ENCODE results near the gene ZNF76.

Gene ZNF76

DNA sequence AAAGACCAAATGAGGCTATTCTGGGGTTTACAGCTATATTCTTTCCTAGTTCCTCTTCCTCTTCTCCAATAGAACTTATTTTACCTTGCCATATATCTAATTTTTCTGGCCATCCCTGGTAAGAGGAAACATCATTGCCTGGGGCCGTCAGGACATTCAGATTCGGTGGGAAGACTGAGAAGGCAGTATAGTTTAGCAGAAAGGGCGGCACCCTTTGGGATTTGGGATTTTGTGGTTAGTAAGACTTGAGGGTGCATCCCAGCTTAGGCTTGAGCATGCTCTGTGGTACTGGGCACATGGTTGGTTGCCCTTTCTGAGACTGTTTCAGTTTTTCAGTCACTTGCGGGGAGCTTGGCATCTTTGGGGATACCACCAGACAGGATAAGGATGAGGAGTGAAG lies 24.6 kb upstream of the ZNF76 start:
- Histone ChIP-seq H3K36me3 (ENCODE audit: control insufficient read depth, insufficient read depth, low read length) (no peaks in the 10 kb centered on the region), H3K9me3 (ENCODE audit: control insufficient read depth, low read length) (no peaks in the 10 kb centered on the region), H3K4me1 (ENCODE audit: control insufficient read depth, insufficient read depth, low read length, poor library complexity, severe bottlenecking) (no peaks in the 10 kb centered on the region), H3K27ac (ENCODE audit: insufficient read depth, low read length, poor library complexity, severe bottlenecking) (no peak overlapping the region), H3K4me3 (ENCODE audit: insufficient read depth, low read depth, low read length, poor library complexity, severe bottlenecking) (no peak overlapping the region), H3K27me3 (replicated peaks; ENCODE audit: control insufficient read depth, insufficient read depth, low read length, poor library complexity, severe bottlenecking) (no peaks in the 10 kb centered on the region)
- DNase-seq, result no peak

DNA sequence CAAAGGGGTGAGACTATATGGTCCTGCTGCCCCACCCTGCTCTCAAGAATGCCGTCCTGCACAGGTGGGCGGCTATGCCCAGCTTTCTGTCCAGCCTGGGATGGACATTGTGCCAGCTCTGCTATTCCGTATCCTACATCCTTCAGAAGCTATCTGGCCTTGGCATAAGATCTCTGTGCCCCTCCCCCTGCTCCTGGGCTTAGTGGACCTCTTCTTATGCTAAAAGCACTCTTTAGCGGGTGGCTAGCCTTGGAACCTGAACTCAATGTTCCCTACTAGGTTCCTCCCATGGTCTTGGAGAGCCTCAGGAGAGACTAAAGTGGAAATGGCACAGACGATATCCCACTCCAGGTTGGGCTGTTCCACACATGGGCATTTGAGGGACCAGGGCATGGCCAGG lies 23.3 kb upstream of the ZNF76 start:
- DNase-seq, result no peak
- no peaks in the 10 kb centered on the region for H3K36me3 ChIP-seq (ENCODE audit: control insufficient read depth, insufficient read depth, low read length)
- no peak overlapping the region for H3K27ac ChIP-seq (ENCODE audit: insufficient read depth, low read length, poor library complexity, severe bottlenecking)
- H3K4me1 ChIP-seq (ENCODE audit: control insufficient read depth, insufficient read depth, low read length, poor library complexity, severe bottlenecking), result no peaks in the 10 kb centered on the region
- H3K9me3 ChIP-seq (ENCODE audit: control insufficient read depth, low read length), result no peaks in the 10 kb centered on the region
- H3K4me3 ChIP-seq (ENCODE audit: insufficient read depth, low read depth, low read length, poor library complexity, severe bottlenecking), result no peak overlapping the region
- H3K27me3 ChIP-seq (replicated peaks; ENCODE audit: control insufficient read depth, insufficient read depth, low read length, poor library complexity, severe bottlenecking), result no peaks in the 10 kb centered on the region

DNA sequence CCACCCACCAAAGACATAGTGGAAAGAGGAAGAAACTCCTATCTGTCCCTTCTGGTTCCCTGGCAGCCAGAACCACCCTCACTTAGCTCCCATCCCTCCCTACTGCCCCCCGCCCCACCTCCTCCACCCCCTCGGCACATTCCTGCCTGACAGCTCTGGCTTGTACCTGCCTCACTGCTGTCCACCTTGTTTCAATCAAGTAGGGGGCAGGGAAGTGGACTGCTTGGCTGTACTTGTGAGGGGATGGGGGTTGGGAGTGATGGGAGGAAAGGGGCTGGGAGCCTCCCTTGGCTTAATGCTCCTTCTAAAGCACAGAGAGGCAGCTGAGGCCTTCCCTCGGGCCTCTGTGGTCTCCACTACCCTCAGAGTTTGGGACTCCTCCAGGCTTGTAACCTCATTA lies 22.1 kb upstream of the ZNF76 start:
- Histone ChIP-seq H3K4me3 (ENCODE audit: insufficient read depth, low read depth, low read length, poor library complexity, severe bottlenecking) (no peak overlapping the region), H3K36me3 (ENCODE audit: control insufficient read depth, insufficient read depth, low read length) (no peaks in the 10 kb centered on the region), H3K9me3 (ENCODE audit: control insufficient read depth, low read length) (no peaks in the 10 kb centered on the region), H3K4me1 (ENCODE audit: control insufficient read depth, insufficient read depth, low read length, poor library complexity, severe bottlenecking) (no peaks in the 10 kb centered on the region), H3K27me3 (replicated peaks; ENCODE audit: control insufficient read depth, insufficient read depth, low read length, poor library complexity, severe bottlenecking) (no peaks in the 10 kb centered on the region), H3K27ac (ENCODE audit: insufficient read depth, low read length, poor library complexity, severe bottlenecking) (no peak overlapping the region)
- DNase-seq, result no peak

DNA sequence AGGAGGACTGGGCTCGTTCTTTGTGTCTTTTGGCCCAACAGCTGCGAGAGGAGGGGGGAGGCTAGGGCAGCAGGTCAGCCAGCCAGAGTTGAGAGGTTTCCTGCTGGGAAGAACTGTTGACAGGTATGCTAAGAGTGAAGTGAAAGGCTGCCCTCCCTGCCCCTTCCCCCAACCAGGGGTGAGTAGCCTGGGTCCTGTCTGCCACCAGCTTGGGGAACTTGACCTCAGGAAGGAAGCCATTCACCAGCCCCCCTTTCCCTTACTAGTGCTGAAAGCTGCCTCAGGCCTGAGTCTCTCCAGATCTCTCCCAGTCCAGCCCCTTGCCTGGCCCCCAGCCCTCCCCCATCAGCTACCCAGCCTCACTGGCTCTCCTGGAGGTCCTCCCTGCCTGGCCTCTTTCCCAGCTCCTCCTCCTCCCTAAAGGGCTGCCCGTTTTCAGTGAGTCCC lies 20.7 kb upstream of the ZNF76 start:
- Histone ChIP-seq H3K27ac (ENCODE audit: insufficient read depth, low read length, poor library complexity, severe bottlenecking) (no peak overlapping the region), H3K36me3 (ENCODE audit: control insufficient read depth, insufficient read depth, low read length) (no peaks in the 10 kb centered on the region), H3K4me3 (ENCODE audit: insufficient read depth, low read depth, low read length, poor library complexity, severe bottlenecking) (no peak overlapping the region)

DNA sequence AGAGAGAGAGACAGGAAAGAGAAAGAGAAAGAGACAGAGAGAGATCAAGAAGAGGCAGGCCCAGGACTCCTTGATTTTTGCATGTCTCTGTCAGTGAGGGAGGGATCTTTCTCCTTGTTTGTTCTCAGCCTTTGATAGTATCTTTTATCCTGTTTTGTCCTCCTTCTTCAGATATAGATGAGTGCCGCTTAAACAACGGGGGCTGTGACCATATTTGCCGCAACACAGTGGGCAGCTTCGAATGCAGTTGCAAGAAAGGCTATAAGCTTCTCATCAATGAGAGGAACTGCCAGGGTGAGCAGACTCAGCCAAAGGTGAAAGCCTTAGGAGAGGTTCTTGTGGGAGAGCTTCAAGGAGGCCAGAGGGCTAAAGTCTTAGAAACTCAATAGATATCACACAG lies 20.0 kb upstream of the ZNF76 start:
- Histone ChIP-seq H3K27ac (ENCODE audit: insufficient read depth, low read length, poor library complexity, severe bottlenecking) (no peak overlapping the region), H3K9me3 (ENCODE audit: control insufficient read depth, low read length) (no peaks in the 10 kb centered on the region), H3K27me3 (replicated peaks; ENCODE audit: control insufficient read depth, insufficient read depth, low read length, poor library complexity, severe bottlenecking) (no peaks in the 10 kb centered on the region), H3K4me3 (ENCODE audit: insufficient read depth, low read depth, low read length, poor library complexity, severe bottlenecking) (no peak overlapping the region), H3K4me1 (ENCODE audit: control insufficient read depth, insufficient read depth, low read length, poor library complexity, severe bottlenecking) (no peaks in the 10 kb centered on the region), H3K36me3 (ENCODE audit: control insufficient read depth, insufficient read depth, low read length) (no peaks in the 10 kb centered on the region)
- DNase-seq, result no peak

More for the DNA sequence above, 20.7 kb upstream of the ZNF76 start:
- no peaks in the 10 kb centered on the region for H3K9me3 ChIP-seq (ENCODE audit: control insufficient read depth, low read length)
- no peaks in the 10 kb centered on the region for H3K4me1 ChIP-seq (ENCODE audit: control insufficient read depth, insufficient read depth, low read length, poor library complexity, severe bottlenecking)
- H3K27me3 ChIP-seq (replicated peaks; ENCODE audit: control insufficient read depth, insufficient read depth, low read length, poor library complexity, severe bottlenecking), result no peaks in the 10 kb centered on the region
- no peak for DNase-seq

DNA sequence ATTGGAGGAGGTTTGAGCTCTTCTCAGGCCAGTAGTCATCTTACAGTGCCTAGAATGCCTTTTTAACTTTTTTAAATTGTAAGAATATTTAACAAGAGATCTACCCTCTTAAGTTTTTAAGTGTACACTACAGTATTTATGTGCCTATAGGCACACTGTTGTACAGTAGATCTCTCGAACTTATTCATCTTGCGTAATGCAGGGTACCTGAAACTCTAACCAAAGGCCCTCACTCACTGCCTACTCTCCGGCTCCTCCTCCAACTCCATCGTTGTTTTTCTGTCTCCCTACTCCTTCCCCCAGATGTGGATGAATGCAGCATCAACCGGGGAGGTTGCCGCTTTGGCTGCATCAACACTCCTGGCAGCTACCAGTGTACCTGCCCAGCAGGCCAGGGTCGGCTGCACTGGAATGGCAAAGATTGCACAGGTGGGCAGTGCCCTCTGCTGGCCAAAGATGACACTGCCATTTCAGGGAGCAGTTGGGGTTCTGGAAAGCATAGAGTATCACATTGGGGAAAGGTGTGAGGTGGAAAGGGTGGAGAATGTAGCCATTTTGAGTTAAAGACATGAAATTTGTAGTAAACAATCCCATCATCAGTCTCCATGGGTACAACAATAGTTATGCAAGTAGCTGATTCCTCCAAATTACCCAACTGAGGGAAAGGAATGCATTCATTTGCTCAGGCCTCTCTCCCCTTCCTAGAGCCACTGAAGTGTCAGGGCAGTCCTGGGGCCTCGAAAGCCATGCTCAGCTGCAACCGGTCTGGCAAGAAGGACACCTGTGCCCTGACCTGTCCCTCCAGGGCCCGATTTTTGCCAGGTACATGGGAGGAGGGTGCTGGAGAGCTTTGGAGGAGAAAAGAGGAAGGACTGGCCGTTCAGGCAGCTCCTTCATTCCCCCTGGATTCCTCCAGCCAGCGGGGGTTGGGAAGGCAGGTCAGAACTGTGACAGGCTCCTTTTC lies 18.4 kb upstream of the ZNF76 start:
- H3K27ac ChIP-seq (ENCODE audit: insufficient read depth, low read length, poor library complexity, severe bottlenecking), result no peak overlapping the region
- no peaks in the 10 kb centered on the region for H3K27me3 ChIP-seq (replicated peaks; ENCODE audit: control insufficient read depth, insufficient read depth, low read length, poor library complexity, severe bottlenecking)
- no peaks in the 10 kb centered on the region for H3K4me1 ChIP-seq (ENCODE audit: control insufficient read depth, insufficient read depth, low read length, poor library complexity, severe bottlenecking)
- no peaks in the 10 kb centered on the region for H3K9me3 ChIP-seq (ENCODE audit: control insufficient read depth, low read length)
- peak; percentile 32 to 54 (median 45) for DNase-seq
- no peak overlapping the region for H3K4me3 ChIP-seq (ENCODE audit: insufficient read depth, low read depth, low read length, poor library complexity, severe bottlenecking)
- no peaks in the 10 kb centered on the region for H3K36me3 ChIP-seq (ENCODE audit: control insufficient read depth, insufficient read depth, low read length)

DNA sequence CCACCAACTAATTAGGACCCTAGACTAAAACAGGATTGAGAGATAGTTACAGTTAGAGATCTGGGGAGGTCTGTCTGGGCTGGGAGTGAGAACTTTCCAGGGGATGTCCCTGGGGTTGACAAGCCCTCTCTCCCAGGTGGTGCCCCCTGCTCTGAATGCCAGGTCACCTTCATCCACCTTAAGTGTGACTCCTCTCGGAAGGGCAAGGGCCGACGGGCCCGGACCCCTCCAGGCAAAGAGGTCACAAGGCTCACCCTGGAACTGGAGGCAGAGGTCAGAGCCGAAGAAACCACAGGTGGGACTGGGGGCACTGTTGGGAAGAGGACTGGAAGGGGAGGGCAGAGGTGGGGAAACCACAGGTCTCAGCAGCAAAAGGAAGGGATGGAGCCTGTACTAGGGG lies 17.0 kb upstream of the ZNF76 start:
- no peaks in the 10 kb centered on the region for H3K4me1 ChIP-seq (ENCODE audit: control insufficient read depth, insufficient read depth, low read length, poor library complexity, severe bottlenecking)
- H3K27ac ChIP-seq (ENCODE audit: insufficient read depth, low read length, poor library complexity, severe bottlenecking), result no peak overlapping the region
- H3K9me3 ChIP-seq (ENCODE audit: control insufficient read depth, low read length), result no peaks in the 10 kb centered on the region
- H3K36me3 ChIP-seq (ENCODE audit: control insufficient read depth, insufficient read depth, low read length), result no peaks in the 10 kb centered on the region
- DNase-seq, result no peak
- no peaks in the 10 kb centered on the region for H3K27me3 ChIP-seq (replicated peaks; ENCODE audit: control insufficient read depth, insufficient read depth, low read length, poor library complexity, severe bottlenecking)
- no peak overlapping the region for H3K4me3 ChIP-seq (ENCODE audit: insufficient read depth, low read depth, low read length, poor library complexity, severe bottlenecking)

DNA sequence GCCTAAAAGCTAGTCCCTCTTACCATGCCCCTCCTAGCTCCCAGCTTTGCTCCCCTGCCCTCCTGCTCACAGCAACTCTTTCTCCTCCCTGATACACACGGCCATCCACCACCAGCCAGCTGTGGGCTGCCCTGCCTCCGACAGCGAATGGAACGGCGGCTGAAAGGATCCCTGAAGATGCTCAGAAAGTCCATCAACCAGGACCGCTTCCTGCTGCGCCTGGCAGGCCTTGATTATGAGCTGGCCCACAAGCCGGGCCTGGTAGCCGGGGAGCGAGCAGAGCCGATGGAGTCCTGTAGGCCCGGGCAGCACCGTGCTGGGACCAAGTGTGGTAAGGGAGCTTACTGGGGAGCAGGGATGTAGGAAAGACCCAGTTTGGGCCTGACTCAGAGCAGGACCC lies 16.6 kb upstream of the ZNF76 start:
- no peaks in the 10 kb centered on the region for H3K9me3 ChIP-seq (ENCODE audit: control insufficient read depth, low read length)
- no peak overlapping the region for H3K27ac ChIP-seq (ENCODE audit: insufficient read depth, low read length, poor library complexity, severe bottlenecking)
- H3K27me3 ChIP-seq (replicated peaks; ENCODE audit: control insufficient read depth, insufficient read depth, low read length, poor library complexity, severe bottlenecking), result no peaks in the 10 kb centered on the region
- H3K4me1 ChIP-seq (ENCODE audit: control insufficient read depth, insufficient read depth, low read length, poor library complexity, severe bottlenecking), result no peaks in the 10 kb centered on the region
- no peak for DNase-seq
- H3K36me3 ChIP-seq (ENCODE audit: control insufficient read depth, insufficient read depth, low read length), result no peaks in the 10 kb centered on the region
- H3K4me3 ChIP-seq (ENCODE audit: insufficient read depth, low read depth, low read length, poor library complexity, severe bottlenecking), result no peak overlapping the region

DNA sequence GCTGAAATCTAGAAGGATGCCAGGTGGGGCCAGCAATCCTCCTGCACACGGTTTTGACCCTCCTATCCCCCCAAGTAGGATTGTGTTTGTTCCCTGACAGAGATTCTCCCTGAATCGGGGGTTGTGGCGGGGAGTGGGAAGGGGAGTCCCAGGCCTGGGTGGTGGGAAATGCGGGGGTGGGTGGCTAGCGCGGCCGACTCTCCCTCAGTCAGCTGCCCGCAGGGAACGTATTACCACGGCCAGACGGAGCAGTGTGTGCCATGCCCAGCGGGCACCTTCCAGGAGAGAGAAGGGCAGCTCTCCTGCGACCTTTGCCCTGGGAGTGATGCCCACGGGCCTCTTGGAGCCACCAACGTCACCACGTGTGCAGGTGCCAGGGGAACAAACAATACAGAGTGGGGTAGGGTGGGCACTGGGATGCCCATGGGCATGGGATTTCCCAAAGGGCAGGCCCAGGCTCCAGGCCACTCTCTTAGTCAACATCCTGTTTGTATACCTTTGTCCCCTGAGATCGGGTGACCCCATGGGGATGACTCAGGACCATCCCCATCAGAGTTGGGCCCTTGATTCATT lies 16.1 kb upstream of the ZNF76 start:
- H3K36me3 ChIP-seq (ENCODE audit: control insufficient read depth, insufficient read depth, low read length), result no peaks in the 10 kb centered on the region
- no peak overlapping the region for H3K4me3 ChIP-seq (ENCODE audit: insufficient read depth, low read depth, low read length, poor library complexity, severe bottlenecking)
- H3K9me3 ChIP-seq (ENCODE audit: control insufficient read depth, low read length), result no peaks in the 10 kb centered on the region

DNA sequence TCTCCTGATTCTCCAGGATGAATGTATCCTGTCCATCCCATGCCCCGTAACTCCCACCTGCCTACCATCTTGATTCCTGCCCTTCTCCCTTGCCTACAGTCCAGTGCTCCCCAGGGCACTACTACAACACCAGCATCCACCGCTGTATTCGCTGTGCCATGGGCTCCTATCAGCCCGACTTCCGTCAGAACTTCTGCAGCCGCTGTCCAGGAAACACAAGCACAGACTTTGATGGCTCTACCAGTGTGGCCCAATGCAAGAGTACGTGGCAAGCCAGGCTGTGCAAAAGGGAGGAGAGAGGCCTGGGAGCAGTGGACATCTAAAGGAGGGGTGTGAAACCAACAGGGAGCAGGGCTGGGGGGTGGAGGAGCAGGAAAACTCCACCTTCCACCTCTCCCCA lies 15.0 kb upstream of the ZNF76 start:
- no peak for DNase-seq
- Histone ChIP-seq H3K36me3 (ENCODE audit: control insufficient read depth, insufficient read depth, low read length) (no peaks in the 10 kb centered on the region), H3K9me3 (ENCODE audit: control insufficient read depth, low read length) (no peaks in the 10 kb centered on the region)

More for the DNA sequence above, 16.1 kb upstream of the ZNF76 start:
- no peak for DNase-seq
- Histone ChIP-seq H3K4me1 (ENCODE audit: control insufficient read depth, insufficient read depth, low read length, poor library complexity, severe bottlenecking) (no peaks in the 10 kb centered on the region), H3K27ac (ENCODE audit: insufficient read depth, low read length, poor library complexity, severe bottlenecking) (no peak overlapping the region), H3K27me3 (replicated peaks; ENCODE audit: control insufficient read depth, insufficient read depth, low read length, poor library complexity, severe bottlenecking) (no peaks in the 10 kb centered on the region)

More for the DNA sequence above, 15.0 kb upstream of the ZNF76 start:
- no peak overlapping the region for H3K4me3 ChIP-seq (ENCODE audit: insufficient read depth, low read depth, low read length, poor library complexity, severe bottlenecking)
- H3K27me3 ChIP-seq (replicated peaks; ENCODE audit: control insufficient read depth, insufficient read depth, low read length, poor library complexity, severe bottlenecking), result no peaks in the 10 kb centered on the region
- no peaks in the 10 kb centered on the region for H3K4me1 ChIP-seq (ENCODE audit: control insufficient read depth, insufficient read depth, low read length, poor library complexity, severe bottlenecking)
- H3K27ac ChIP-seq (ENCODE audit: insufficient read depth, low read length, poor library complexity, severe bottlenecking), result no peak overlapping the region

Data from effector memory CD4-positive, alpha-beta T cell (primary cell).